HepG2 (cell line): Measurements from ENCODE around the gene FHIT.

ENCODE experiments used
- ARID2 ChIP-seq: sonication (generic); formaldehyde crosslinking; IDR thresholded peaks from 2 replicates; pipeline ENCODE4 v1.8.1; 2022; ENCODE audit warnings: mild to moderate bottlenecking, missing genetic modification reagents, borderline replicate concordance
- BHLHE40 ChIP-seq: IDR thresholded peaks from 2 replicates; pipeline ENCODE4 v1.6.1; 2011; ENCODE audit warnings: low read length, improper control_type of control experiment
- CTCF ChIP-seq: sonication (generic); formaldehyde crosslinking; IDR thresholded peaks from 2 replicates; pipeline ENCODE4 v1.5.0; 2020; ENCODE audit warnings: mild to moderate bottlenecking, missing genetic modification reagents, moderate library complexity
- ESRRA ChIP-seq: sonication (generic); formaldehyde crosslinking; IDR thresholded peaks from 2 replicates; pipeline ENCODE4 v1.5.1; 2020; ENCODE audit warnings: mild to moderate bottlenecking, low read depth, missing genetic modification reagents
- FOXM1 ChIP-seq: sonication (generic); formaldehyde crosslinking; IDR thresholded peaks from 2 replicates; pipeline ENCODE4 v1.5.0; 2020; ENCODE audit warnings: missing genetic modification reagents
- FOXP1 ChIP-seq, 2 experiments: fragments of 450-650 bp in 1 of 2; IDR thresholded peaks; 2 replicates each; pipeline ENCODE4 v1.6.1; 2017 to 2018; ENCODE audit warnings: antibody characterized with exemption in 1 of 2
- KDM1A ChIP-seq: IDR thresholded peaks from 2 replicates; pipeline ENCODE4 v1.6.1; 2016; ENCODE audit warnings: missing compliant biosample characterization
- MAFG ChIP-seq: sonication (generic); formaldehyde crosslinking; IDR thresholded peaks from 2 replicates; pipeline ENCODE4 v1.5.1; 2020; ENCODE audit warnings: mild to moderate bottlenecking, missing genetic modification reagents
- PRDM4 ChIP-seq: sonication (generic); formaldehyde crosslinking; IDR thresholded peaks from 2 replicates; pipeline ENCODE4 v1.9.0; 2021; ENCODE audit warnings: missing genetic modification reagents, borderline replicate concordance
- REST ChIP-seq, 2 experiments: IDR thresholded peaks; 2 replicates each; pipeline ENCODE4 v1.6.1; 2011 to 2012; ENCODE audit warnings: low read length in 2 of 2, borderline replicate concordance in 1 of 2, low read depth in 1 of 2, mild to moderate bottlenecking in 1 of 2, moderate library complexity in 1 of 2
- TAF1 ChIP-seq: sonication (generic); formaldehyde crosslinking; IDR thresholded peaks from 2 replicates; pipeline ENCODE4 v1.4.0; 2020; ENCODE audit warnings: missing genetic modification reagents
- ZBTB3 ChIP-seq: sonication (generic); formaldehyde crosslinking; IDR thresholded peaks from 2 replicates; pipeline ENCODE4 v1.4.0; 2020; ENCODE audit warnings: low read depth, mild to moderate bottlenecking, moderate library complexity, missing genetic modification reagents, borderline replicate concordance
- ZNF704 ChIP-seq: sonication (generic); formaldehyde crosslinking; IDR thresholded peaks from 2 replicates; pipeline ENCODE4 v1.8.1; 2023; ENCODE audit warnings: mild to moderate bottlenecking, inconsistent platforms, moderate library complexity, missing genetic modification reagents, borderline replicate concordance

DNA sequence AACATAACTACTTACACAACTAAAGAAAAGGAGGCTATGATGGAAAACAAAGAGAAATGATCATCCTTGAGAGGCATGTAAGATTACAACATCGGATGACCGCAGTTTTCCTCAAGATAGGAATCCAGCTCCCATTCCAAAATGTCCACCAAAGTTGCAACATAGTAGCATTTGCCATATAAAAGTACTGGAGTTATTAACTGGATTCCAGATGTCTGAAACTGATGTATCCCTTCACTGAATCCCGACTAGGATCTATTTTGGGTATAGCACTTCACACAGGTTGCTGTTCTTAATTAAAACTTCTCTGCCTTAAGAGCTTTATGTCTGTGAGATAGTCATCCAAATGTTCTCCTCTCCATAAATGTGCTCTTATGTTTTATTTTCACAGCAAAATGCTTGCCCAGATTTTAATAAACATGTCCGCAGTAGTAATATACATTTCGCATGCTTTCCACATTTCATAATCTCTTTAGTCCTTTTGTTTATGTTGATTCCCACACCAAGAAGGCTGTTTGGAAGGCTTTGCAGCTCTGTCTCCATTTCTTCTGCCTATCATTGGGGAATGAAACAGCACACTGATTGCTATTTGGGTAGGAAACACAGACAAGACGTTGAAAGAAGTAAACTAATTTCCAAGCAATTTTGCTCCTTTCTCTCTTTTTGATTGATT is 1484.9 kb downstream of the FHIT start:
- TF ChIP-seq PRDM4 = no peak
- TF ChIP-seq FOXM1 (CRISPR knock-in tag) = no peak
- no peak for TF ChIP-seq REST (IDR thresholded peaks at IDR 0.05; ENCODE audit: borderline replicate concordance in 1 of 2, low read depth in 1 of 2, low read length in 2 of 2)
- TF ChIP-seq CTCF (CRISPR knock-in tag) = no peak
- no peak for TF ChIP-seq ZBTB3
- no peak for TF ChIP-seq TAF1
- no peak for TF ChIP-seq KDM1A (CRISPR knock-in tag)
- no peak for TF ChIP-seq ARID2 (CRISPR knock-in tag)
- no peak for TF ChIP-seq BHLHE40
- TF ChIP-seq ESRRA (CRISPR knock-in tag) = no peak
- TF ChIP-seq MAFG (CRISPR knock-in tag) = no peak
- no peak for TF ChIP-seq ZNF704 (CRISPR knock-in tag)
- TF ChIP-seq FOXP1 (IDR thresholded peaks at IDR 0.05) = no peak
- TF ChIP-seq FOXP1 (CRISPR knock-in tag; IDR thresholded peaks at IDR 0.05) = no peak
